Left colon (tissue), 2 donors: ENCODE results near the gene RPS10. TPM values are rescaled to one million over a fixed set of nuclear protein-coding genes. Genes with fewer than 3 reads are reported as not detected.
A peak's percentile ranks its signal among the peaks of the same experiment; 100 is the strongest.

ENCODE experiments used
- ATAC-seq: fragments of 200-7000 bp; cut with Tn5 transposase; one replicate; pipeline ENCODE4 v1.9.1; 2020; ENCODE audit warnings: mild to moderate bottlenecking, moderate library complexity
- DNase-seq, 2 donors: peaks; one replicate each; pipeline ENCODE4 v3.0.0-alpha.2; 2020
- intact Hi-C, 2 donors: fragments of 100-400 bp; cut with DNase I in 1 of 2; cut with micrococcal nuclease in 1 of 2; formaldehyde crosslinking; loops; one replicate each; pipeline versions ENCODE4 v1.11.2 to v1.14.0; 2022; cut with DNase I, micrococcal nuclease
- total RNA-seq, 2 donors: library from RNA; stranded (reverse); fragmentation: NEBNext Ultra II Directional; extraction: Animal tissue kit (Norgen Biotek cat#: 25700); gene quantifications; one replicate each; pipeline ENCODE4 v1.2.1, GENCODE V29; 2021
- donor health status: DM: no; HTN: no; CAD: no.
- donor health status: DM: yes; HTN: yes; CAD: no.

RPS10 gene
- total RNA-seq, 2 donors from 2014 or later: 904 to 935 TPM

DNA sequence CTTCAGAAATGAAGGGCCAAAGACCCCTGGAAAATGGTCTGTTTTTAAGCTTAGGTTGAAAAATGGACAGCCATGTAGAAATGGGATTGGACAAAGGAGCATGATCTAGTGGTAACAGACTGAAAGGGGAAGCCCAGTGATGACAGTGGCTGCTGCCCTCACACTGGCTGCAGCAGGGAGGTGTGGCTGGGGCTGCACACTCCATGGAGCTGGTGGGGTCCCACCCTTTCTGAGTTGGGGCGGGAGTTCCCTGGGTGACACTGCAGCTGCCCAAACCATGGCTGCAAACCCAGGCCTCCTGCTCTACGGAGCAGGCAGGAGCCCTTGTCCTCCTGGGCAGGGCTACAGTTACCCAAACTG lies 31.5 kb upstream of the RPS10 start:
- ATAC-seq: no peak
- intact Hi-C loops: no loop called here
- DNase-seq: no peak

DNA sequence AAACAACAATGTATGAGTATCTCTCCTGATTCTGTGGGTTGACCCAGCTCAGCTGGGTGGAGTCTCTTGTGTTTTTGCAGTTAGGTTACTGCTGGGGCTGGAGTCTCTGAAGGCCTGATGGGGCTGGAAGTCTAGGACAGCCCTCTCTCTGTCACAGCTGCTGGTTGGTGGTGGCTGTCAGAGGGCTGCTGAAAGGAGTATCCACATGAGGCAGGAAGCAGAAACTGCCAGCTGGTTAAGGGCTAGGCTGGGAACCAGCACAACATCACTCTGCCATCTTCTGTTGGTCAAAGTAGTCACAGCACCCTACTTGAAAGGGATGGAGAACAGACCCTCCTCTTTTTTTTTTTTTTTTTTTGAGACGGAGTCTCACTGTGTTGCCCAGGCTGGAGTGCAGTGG lies 30.0 kb upstream of the RPS10 start:
- intact Hi-C loops: no loop called here
- DNase-seq (no peak), ATAC-seq (no peak)

DNA sequence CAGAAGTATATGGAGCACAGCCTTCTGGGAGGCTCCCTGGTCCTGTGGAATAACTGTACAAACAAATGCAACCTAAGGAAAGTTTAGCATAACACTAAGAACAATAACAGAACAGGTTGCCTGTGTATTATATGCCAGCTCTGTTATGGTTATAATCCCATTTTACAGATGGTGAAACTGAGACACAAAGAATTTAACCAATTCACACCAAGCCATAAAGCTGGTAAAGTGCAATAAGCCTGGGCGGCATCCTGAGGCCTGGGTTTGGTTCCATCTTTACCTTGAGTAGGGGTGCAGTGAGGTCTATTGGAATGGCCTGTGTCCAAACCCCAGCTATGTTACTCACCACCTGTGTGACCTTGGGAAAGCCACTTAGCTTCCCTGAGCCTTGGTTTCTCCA lies 25.3 kb upstream of the RPS10 start:
- DNase-seq (no peak), ATAC-seq (no peak)
- intact Hi-C loops: no loop called here

DNA sequence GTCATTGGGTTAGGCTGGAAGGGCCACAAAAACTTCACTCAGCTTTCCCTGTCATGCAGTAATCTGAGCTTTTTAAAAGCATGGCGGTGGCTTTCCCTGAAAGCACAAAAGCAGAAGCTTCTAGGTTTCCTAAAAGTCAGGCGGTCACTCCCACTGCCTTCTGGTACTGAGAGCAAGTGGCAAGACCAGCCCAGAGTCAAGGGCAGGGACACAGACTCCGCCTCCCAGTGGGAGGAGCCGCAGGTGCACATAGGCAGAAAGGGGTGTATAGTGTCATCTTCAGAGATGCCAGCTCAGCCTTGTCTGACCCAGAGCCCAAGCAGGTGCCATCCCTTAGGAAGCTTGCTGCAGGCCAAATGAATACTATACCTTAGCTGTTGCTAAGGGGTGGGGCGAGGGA lies 22.0 kb upstream of the RPS10 start:
- DNase-seq (peak in 1 of 2 donors; percentile 25), ATAC-seq (peak; percentile 40)
- intact Hi-C loops: no loop called here

DNA sequence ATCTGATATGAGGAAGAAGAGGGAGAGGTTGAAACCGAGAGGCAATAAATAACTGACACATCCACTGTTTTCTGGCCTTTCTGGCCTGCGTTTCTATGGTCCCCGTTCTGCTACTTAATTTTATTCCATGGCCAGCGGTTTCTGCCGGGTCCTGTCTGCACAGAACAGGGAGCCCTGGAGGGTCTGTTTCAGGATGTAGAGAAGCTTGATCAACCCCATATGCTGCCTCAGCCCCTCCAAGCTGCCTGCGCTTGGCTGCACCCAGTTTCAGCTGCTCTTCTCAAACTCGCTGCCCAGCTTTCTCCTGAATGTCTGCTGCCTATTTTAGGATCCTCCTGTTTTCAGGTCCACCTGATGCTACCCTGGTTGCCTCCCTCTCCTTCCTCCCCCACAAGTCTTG lies 21.5 kb upstream of the RPS10 start:
- intact Hi-C loops: no loop called here
- no peak for DNase-seq
- ATAC-seq: no peak

DNA sequence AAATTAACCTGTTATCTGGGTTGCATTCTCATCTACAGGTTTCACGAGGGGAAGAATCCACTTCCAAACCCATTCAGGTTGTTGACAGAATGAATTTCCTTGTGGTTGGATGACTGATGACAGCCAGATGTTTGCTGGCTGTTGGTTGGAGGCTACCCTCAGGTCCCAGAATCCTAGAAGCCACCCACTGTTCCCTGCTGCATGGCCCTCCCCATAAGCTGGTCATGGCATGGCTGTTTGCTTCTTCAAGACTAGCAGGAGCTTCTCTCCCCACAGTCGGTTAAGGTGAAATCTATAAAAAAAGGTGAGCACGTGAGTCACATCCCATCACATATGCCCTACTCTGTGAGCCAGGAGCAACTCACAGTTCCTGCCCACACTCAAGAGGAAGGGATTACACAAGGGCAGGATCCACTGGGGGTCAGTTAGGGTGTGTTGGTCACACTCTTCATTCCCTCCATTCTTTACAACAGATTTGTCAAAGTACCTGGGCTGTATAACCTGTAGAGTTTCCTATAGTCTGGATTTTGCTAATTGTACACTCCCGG lies 19.5 kb upstream of the RPS10 start:
- DNase-seq (no peak), ATAC-seq (no peak)
- intact Hi-C loops: no loop called here

DNA sequence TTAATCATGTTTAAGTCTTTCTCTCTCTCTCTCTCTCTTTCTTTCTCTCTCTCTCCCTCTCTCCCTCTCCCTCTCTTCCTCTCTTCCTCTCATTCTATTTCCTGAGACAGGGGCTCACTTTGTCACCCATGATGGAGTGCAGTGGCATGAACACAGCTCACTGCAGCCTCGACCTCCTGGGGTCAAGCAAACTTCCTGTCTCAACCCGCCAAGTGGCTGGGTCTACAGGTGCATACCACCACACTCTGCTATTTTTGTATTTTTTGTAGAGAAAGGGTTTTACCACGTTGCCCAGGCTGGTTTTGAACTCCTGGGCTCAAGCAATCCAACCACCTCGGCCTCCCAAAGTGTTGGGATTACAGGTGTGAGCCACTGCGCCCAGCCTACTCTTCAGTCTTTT lies 15.7 kb upstream of the RPS10 start:
- DNase-seq (no peak), ATAC-seq (no peak)
- intact Hi-C loops: no loop called here

DNA sequence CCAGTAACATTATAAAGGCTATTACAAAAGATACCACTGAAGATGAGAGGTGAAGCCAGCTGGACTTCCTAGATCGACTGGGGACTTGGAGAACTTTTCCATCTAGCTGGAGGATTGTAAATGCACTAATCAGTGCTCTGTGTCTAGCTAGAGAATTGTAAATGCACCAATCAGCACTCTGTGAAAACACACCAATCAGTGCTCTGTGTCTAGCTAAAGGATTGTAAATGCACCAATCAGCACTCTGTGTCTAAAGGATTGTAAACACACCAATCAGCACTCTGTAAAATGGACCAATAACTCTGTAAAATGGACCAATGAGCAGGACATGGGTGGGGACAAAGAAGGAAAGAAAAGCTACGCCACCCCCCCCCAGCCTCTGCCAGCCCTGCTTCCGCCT lies 13.6 kb upstream of the RPS10 start:
- ATAC-seq: no peak
- DNase-seq: no peak
- intact Hi-C loops: no loop called here

DNA sequence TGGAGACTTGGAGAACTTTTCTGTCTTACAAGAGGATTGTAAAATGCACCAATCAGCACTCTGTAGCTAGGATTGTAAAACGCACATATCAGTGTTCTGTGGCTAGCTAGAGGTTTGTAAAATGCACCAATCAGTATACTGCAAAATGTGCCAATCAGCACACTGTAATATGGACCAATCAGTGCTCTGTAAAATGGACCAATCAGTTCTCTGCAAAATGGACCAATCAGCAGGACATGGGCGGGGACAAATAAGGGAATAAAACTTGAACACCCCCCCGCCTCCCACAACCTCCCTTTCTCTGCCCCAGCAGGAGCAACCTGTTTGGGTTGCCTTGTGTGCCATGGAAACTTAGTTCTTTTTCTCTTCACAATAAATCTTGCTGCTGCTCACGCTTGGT lies 12.8 kb upstream of the RPS10 start:
- intact Hi-C loops: no loop called here
- DNase-seq: no peak
- ATAC-seq: no peak

DNA sequence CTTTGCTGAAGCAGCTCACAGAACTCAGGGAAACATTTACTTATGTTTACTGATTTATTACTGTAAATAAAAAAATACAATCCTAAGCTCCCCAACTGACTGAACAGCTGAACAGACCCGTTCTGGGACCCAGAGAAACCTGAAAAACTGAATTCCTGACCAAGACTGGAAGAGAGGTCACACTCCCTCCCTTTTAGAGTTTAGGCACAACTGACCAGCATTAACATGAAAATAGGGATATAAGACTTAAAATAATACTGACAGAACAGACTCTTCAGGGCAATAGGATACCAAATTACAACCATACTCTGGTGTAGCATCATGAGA lies 11.7 kb upstream of the RPS10 start:
- no peak for ATAC-seq
- intact Hi-C loops: no loop called here
- DNase-seq: no peak

DNA sequence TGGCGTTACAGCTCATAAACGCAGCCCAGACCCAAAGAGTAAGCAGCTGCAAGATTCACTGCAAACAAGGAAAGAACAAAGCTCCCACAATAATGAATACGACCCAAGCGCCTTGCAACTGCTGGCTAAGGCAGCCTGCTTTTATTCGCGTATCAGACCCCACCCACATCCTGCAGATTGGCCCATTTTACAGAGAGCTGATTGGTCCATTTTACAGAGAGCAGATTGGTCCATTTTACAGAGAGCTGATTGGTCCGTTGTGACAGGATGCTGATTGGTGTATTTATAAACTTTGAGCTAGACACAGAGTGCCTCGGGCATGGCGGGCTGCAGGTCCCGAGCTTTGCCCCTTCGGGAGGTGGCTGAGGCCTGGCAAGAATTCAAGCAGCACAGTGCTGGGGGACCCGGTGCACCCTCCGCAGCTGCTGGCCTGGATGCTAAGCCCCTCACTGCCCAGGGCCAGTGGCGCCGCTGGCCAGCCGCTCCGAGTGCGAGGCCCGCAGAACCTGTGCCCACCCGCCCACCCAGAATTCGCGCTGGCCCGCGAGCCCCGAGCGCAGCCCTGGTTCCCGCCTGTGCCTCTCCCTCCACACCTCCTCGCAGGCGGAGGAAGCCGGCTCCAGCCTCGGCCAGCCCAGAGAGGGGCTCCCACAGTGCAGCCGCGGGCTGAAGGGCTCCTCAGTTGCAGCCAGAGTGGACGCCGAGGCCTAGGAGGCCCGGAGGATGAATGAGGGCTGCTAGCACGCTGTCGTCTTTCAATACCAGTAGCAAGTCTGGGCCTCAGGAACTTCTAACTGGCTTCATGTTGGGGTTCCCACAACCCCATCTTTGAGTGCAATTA lies 11.2 kb upstream of the RPS10 start:
- intact Hi-C loops: no loop called here
- DNase-seq (no peak), ATAC-seq (no peak)

DNA sequence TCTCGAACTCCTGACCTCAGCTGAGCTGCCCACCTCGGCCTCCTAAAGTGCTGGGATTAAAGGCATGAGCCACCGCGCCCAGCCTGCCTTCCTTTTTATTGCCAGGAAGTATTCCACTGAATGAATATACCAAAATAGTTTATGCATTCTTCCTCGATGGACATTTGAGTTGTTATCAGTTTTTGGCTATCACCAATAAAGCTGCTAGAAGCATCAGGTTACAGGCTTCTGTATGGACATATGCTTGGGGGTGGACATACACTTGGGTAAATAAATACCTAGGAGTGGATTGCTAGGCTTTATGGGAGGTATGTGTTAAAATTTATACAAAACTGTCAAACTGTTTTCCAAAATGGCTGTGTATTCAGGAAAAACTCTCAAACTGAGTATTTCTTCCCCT lies 10.0 kb upstream of the RPS10 start:
- intact Hi-C loops: no loop called here

DNA sequence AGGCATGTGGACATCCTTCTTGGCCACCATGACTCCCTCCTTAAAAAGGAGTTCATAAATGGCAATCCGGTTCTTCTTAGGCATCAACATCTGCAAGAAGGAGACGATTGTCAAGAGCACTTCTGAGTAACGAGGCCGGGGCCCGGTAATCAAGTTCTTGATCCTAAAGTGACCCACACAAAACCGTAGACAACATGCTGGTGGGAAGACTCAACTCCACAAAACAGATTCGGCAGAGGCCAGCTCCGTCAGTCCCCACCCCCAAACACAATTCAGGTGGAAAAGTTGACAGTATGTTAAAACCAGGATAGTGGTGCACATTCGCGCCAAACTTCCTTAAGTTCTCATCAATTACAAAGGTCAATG lies 754 bp downstream of the RPS10 start:
- intact Hi-C loops: no loop called here
- DNase-seq: no peak
- ATAC-seq: no peak

More for the DNA sequence above, 10.0 kb upstream of the RPS10 start:
- ATAC-seq (no peak), DNase-seq (no peak)

DNA sequence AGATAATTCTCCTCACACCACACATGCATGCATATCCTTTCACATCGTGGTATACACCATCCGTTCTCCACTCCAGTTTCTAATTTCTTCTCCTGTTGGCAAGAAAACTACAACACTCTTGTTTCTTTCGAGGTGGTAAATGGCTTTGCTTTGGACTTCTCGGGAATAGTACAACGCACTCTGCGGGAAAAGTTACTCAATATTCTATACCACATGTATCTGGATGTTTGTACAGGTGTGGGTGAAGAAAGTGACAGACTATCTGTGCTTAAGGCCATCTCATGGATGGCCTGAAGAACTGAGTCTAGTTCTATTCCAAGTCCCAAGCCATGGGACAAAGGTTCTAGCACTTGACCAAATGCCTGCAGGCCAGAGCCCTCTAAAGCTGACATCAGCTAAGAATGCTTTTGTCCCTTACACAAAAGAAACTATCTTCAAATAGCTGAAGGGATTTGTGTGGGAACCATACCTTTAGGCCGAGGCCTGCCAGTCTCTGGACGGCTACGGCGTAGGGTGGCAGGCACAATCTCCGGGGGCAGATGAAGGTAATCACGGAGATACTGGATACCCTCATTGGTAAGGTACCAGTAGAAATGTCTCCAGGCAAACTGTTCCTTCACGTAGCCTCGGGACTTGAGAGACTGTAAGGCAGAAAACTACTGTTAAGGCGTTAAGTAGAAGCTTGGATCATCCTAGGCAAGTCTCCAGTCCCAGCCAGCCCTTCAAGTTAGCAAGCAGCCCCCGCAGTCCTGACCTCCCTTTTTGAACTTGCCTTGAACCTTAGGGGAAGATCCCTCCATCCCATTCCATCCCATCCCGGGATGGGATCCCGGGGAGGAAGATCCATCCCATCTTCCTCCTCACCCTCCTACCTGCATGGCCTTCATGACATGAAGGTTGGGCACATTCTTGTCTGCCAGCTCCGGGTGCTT lies 1.4 kb downstream of the RPS10 start:
- ATAC-seq: no peak
- no peak for DNase-seq
- intact Hi-C loops: no loop called here

DNA sequence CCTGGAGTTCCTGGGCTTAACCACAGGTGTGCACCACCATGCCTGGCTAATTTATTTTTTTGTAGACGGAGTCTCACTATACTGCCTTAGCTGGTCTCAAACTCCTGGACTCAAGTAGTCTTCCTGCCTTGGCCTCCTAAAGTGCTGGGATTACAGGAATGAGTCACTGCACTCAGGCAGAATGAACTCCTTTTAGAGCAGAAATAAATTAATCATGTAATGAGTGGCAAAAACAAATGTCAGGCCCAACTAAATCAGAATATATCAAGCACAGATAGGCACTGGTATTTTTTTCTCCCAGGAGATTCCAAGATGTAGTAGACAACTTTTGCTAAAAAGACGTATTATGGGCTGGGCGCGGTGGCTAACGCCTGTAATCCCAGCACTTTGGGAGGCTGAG lies 2.6 kb downstream of the RPS10 start:
- intact Hi-C loops: no loop called here
- DNase-seq: no peak
- ATAC-seq: no peak

DNA sequence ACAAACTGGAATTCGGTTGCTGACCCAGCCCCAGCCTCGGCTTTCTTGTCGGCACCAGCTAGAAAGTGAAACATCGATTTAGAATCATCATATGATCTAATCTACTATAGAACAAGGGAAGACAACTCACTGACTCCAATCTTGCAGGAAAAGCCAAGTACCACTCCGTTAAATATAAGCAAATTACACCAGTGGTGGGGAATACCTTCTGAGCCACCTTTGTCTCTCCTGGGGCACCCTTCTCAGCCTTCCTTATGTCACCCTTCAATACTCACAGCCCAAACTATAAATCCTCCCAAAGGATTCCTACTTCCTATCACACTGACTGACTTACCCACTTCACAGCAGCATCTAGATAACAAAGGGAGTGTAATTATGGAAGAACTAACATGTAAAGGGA lies 7.5 kb downstream of the RPS10 start:
- no peak for DNase-seq
- ATAC-seq: no peak
- intact Hi-C loops: loop anchor here (5.0 to 10.0 kb wide), 2 partner anchors 171 to 174 kb away; partner anchors contain the start of gene SMIM29 (in 2 of the 2)

DNA sequence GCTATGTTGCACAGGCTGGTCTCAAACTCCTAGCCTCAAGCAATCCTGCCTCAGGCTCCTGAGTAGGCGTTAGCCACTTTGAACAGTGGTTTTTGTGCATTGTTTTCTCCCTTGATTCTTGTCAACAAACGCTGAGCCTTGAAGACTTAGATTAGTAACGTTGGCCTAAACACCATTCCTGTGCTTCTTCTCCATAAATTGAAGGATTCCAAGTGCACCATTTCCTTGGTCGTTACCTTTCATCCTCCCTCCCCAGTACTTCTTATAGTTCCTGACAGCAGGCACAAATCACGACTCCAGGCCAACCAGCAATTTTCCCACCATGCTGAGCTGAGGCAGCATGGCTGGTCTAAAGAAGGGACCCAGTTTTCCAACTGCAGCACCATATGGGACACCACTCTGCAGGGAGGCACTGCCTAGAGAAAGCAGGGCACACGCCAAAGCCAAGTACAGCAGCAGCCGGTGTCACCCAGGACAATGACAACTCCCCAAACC lies 8.9 kb downstream of the RPS10 start:
- ATAC-seq (no peak), DNase-seq (no peak)
- intact Hi-C loops: loop anchor here (5.0 to 10.0 kb wide), 2 partner anchors 170 to 172 kb away; partner anchors contain the start of gene SMIM29 (in 2 of the 2)

DNA sequence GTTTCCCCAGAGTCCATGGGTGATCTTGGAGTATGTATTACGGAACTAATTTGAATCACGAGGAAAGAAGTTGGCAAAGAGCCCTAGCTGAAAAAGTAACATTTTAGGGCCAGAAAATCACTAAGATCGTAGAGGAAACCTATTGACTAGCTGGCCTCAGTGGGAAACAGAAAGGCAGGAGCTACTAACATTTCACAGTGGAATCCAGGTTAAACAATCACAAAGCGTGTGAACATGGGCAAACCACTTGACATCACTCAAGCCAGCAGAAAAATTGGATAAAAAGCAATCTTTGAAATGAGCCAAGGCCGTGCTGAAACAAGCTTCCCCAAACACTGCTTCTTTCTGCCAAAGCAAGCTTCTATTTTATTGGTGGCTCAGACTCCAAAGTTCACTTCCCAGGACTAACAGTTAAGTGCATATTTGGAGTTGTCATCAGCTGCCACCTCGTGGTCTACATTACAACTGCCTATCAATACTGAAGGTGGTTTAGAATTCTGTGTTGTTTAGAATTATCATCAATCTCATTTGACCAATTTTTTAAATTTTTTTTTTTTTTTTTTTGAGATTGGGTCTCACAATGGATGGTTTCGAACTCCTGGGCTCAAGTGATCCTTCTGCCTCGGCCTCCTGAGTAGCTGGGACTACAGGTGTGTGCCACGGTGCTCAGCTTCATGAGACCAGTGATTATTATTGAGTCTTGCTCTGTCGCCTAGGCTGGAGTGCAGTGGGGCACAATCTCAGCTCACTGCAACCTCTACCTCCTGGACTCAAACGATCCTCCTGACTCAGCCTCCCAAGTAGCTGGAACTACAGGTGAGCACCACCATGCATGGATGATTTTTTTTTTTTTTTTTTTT lies 10.6 kb downstream of the RPS10 start:
- ATAC-seq: peak; percentile 94
- intact Hi-C loops: loop anchor here (2.0 to 10.0 kb wide), 3 partner anchors 168 to 220 kb away; partner anchors contain the start of gene SMIM29 (in 2 of the 2)

More for the DNA sequence above, 10.6 kb downstream of the RPS10 start:
- DNase-seq: peak; percentile 61 to 63
